GM12875 (cell line): ENCODE measurements around the gene RBPJL.

Source experiments
- H3K4me3 ChIP-seq: one replicate; pipeline ENCODE4 v1.5.1; 2011; ENCODE audit warnings: low read depth, low read length, control low read depth
- TF ChIP-seq, protein P1 (sequence below): IDR thresholded peaks from 2 replicates; pipeline ENCODE4 v1.5.1; 2011; ENCODE audit warnings: low read depth, mild to moderate bottlenecking, control low read depth, inconsistent platforms, low read length, moderate library complexity, borderline replicate concordance; ENCODE audit not compliant: insufficient read depth

Gene RBPJL, protein sequence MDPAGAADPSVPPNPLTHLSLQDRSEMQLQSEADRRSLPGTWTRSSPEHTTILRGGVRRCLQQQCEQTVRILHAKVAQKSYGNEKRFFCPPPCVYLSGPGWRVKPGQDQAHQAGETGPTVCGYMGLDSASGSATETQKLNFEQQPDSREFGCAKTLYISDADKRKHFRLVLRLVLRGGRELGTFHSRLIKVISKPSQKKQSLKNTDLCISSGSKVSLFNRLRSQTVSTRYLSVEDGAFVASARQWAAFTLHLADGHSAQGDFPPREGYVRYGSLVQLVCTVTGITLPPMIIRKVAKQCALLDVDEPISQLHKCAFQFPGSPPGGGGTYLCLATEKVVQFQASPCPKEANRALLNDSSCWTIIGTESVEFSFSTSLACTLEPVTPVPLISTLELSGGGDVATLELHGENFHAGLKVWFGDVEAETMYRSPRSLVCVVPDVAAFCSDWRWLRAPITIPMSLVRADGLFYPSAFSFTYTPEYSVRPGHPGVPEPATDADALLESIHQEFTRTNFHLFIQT

GRCh38 chr20:45306431-45306982 is at the start of gene RBPJL:
RBPJL (plus strand) TSS chr20:45306840; CDS start chr20:45306923, 83 bp downstream.
- TF ChIP-seq, protein P1, sequence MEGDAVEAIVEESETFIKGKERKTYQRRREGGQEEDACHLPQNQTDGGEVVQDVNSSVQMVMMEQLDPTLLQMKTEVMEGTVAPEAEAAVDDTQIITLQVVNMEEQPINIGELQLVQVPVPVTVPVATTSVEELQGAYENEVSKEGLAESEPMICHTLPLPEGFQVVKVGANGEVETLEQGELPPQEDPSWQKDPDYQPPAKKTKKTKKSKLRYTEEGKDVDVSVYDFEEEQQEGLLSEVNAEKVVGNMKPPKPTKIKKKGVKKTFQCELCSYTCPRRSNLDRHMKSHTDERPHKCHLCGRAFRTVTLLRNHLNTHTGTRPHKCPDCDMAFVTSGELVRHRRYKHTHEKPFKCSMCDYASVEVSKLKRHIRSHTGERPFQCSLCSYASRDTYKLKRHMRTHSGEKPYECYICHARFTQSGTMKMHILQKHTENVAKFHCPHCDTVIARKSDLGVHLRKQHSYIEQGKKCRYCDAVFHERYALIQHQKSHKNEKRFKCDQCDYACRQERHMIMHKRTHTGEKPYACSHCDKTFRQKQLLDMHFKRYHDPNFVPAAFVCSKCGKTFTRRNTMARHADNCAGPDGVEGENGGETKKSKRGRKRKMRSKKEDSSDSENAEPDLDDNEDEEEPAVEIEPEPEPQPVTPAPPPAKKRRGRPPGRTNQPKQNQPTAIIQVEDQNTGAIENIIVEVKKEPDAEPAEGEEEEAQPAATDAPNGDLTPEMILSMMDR, result peak; percentile 79
- H3K4me3 ChIP-seq, result no peak within 1 kb of the TSS

DNA sequence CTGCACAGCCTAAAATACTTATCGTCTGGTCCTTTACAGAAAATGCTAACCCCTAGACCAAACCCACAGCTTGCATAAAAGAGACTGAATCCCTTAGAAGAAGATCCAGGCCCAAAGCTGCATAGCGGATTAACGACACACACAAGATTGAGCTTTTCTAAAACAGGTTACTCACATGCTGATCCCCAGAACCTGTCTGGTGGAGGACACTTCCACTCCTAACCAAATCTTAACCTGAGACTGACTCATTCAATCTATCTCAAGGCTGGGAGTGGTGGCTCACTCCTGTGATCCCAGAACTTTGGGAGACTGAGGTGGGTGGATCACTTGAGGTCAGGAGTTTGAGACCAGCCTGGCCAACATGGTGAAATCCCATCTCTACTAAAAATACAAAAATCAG is 49.5 kb upstream of the RBPJL start:
- no peak overlapping the region for H3K4me3 ChIP-seq
- TF ChIP-seq, protein P1, result no peak

DNA sequence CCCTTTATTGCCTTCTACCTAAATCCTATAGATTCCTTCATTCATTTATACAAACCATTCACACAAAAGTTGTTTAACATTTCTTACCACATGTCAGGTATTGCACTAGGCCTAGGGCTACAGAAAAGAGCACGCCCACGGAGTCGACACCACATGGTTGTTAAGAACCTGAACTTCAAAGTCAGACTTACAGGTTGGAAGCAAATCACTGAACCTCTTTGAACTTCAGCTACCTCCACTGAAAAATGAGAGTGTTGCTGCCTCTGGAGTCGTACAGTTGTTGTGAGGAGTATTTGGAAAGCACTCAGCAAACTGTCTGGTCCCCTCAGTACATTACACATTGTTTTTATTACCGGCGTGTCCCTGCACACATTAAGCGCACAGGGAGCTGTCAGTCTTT is 48.9 kb upstream of the RBPJL start:
- TF ChIP-seq, protein P1, result no peak
- H3K4me3 ChIP-seq, result no peak overlapping the region

GRCh38 chr20:45258259-45258658 is 48.4 kb upstream of the RBPJL start:
- TF ChIP-seq, protein P1, result no peak

DNA sequence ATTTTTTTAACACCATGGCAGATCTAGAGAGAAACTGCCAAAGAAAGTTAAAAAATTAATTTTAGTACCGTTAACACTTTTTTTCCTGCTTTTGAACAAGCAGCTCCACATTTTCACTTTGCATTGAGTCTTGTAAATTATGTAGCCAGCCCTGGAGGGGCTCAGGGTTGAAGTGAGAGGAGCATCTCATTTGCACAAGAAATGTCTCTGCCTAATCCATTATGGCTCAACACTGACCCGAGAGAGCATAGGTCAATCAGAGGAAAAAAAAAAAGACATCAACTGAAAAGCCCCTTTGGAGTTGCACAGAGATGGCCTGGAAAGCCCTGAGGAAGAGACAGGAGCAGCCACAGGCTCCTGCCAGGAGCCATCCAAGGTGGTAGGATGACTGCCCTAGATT is 48.0 kb upstream of the RBPJL start:
- no peak overlapping the region for H3K4me3 ChIP-seq
- TF ChIP-seq, protein P1, result no peak

More at GRCh38 chr20:45258259-45258658, 48.4 kb upstream of the RBPJL start:
- H3K4me3 ChIP-seq, result no peak overlapping the region

DNA sequence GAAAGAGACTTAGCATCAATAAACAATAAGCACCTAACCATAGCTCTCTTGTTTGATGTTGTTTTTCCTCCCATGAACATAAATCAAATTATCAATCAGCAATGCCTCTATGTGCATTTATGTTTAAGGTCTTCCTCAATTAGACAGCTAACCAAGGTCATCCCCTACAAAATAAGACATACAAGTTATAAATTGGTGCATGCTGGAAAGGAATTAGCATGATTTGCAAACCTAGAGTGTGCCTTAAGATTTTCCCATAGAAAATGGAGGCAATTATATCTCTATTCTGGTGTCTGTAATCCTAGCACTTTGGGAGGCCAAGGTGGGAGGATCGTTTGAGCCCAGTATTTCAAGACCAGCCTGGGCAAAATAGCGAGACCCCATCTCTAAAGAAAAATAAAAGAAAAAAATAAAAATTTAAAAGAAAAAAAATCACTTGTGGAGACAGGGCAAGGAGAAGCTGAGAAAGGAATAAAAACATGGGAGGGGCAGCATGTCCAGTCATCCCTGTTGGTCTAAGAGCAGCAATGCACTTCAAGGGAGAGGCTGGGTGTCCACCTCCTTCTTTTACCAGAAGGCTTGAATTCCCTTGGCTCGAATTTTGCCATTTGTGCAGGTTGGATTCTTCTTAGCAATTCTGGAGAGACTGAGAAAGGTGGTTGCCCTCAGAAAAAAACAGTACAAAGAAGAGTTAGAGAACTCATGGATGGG is 42.9 kb upstream of the RBPJL start:
- no peak overlapping the region for H3K4me3 ChIP-seq
- TF ChIP-seq, protein P1, result no peak

DNA sequence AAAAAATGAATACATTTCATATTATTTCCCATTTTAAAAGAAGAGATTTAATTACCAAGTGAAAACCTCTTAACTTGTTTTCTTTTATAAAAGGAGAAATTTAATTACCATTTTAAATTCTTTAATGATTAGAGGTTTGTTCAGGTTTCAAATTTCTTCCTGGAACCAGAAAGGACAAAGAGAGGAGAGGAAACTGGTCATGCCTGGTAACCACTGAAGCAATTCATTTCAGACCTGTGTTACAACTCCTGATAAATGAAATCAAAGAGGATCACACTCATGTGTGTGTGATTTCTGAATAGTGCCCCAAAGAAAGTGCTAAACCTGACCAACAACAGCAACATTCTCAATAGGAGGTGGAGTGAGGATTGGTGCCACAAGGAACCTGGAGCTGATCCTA is 39.7 kb upstream of the RBPJL start:
- no peak overlapping the region for H3K4me3 ChIP-seq
- TF ChIP-seq, protein P1, result no peak
